PC-3 (cell line): ENCODE results near the gene S100B. TPM values are rescaled to one million over a fixed set of nuclear protein-coding genes. Genes with fewer than 3 reads are reported as not detected.
A peak's percentile ranks its signal among the peaks of the same experiment; 100 is the strongest.

Experiments
- ATAC-seq: fragments of 200-7000 bp; cut with Tn5 transposase; 2 replicates; pipeline ENCODE4 v1.9.1; 2020; ENCODE audit warnings: mild to moderate bottlenecking, moderate library complexity
- BruUV-seq: library from RNA; stranded (reverse); fragments of 400-500 nt; replicated peaks from 2 replicates; lab custom pipeline; 2021; lab: Mats Ljungman, UMichigan
- CTCF ChIA-PET: fragments of 300-600 bp; sonication (Branson Sonifier 250); formaldehyde crosslinking; loops from one replicate; lab custom pipeline; 2022; ENCODE audit warnings: antibody characterized with exemption; lab: Charles Lee
- POLR2A ChIA-PET: fragments of 300-600 bp; sonication (Branson Sonifier 250); formaldehyde crosslinking; loops from one replicate; lab custom pipeline; 2022; ENCODE audit warnings: antibody characterized with exemption; ENCODE audit not compliant: unreplicated experiment; lab: Charles Lee
- DNase-seq: peaks from one replicate; pipeline ENCODE4 v3.0.0-alpha.2; 2015
- H2AFZ ChIP-seq: fragments of 300-600 bp; sonication (generic); 2 replicates; pipeline ENCODE4 v1.6.0; 2016; ENCODE audit warnings: antibody characterized with exemption, low read length
- H3F3A ChIP-seq: fragments of 300-600 bp; sonication (generic); one replicate; pipeline ENCODE4 v1.6.0; 2017; ENCODE audit warnings: antibody characterized with exemption, low read length, control low read depth, mild to moderate bottlenecking; ENCODE audit not compliant: unreplicated experiment
- H3K27ac ChIP-seq: fragments of 300-600 bp; sonication (generic); 2 replicates; pipeline ENCODE4 v1.5.1; 2016; ENCODE audit warnings: mild to moderate bottlenecking, low read length
- H3K27me3 ChIP-seq: fragments of 300-600 bp; sonication (generic); 2 replicates; pipeline ENCODE4 v1.6.1; 2016; ENCODE audit warnings: low read length, mixed read lengths
- H3K36me3 ChIP-seq: fragments of 300-600 bp; sonication (generic); 2 replicates; pipeline ENCODE4 v1.6.1; 2016; ENCODE audit warnings: low read depth, mixed run types, low read length, mixed read lengths
- H3K4me1 ChIP-seq: fragments of 300-600 bp; sonication (generic); 2 replicates; pipeline ENCODE4 v1.5.1; 2016; ENCODE audit warnings: low read length; ENCODE audit not compliant: insufficient read depth
- H3K4me2 ChIP-seq: fragments of 300-600 bp; sonication (generic); 2 replicates; pipeline ENCODE4 v1.6.0; 2016; ENCODE audit warnings: low read length
- H3K4me3 ChIP-seq: fragments of 300-600 bp; sonication (generic); 2 replicates; pipeline ENCODE4 v1.5.1; 2016; ENCODE audit warnings: mild to moderate bottlenecking, low read length, mixed read lengths
- H3K79me2 ChIP-seq: fragments of 300-600 bp; sonication (generic); 2 replicates; pipeline ENCODE4 v1.6.1; 2017; ENCODE audit warnings: low read length, mixed read lengths
- H3K9ac ChIP-seq: fragments of 300-600 bp; sonication (generic); 2 replicates; pipeline ENCODE4 v1.6.0; 2016; ENCODE audit warnings: mild to moderate bottlenecking, low read length
- H3K9me2 ChIP-seq: fragments of 300-600 bp; sonication (generic); replicated peaks from 2 replicates; pipeline ENCODE4 v1.6.1; 2016; ENCODE audit warnings: mixed run types, low read length, mixed read lengths
- H3K9me3 ChIP-seq: fragments of 300-600 bp; sonication (generic); 2 replicates; pipeline ENCODE4 v1.6.1; 2016; ENCODE audit warnings: low read length, mixed read lengths
- H4K20me1 ChIP-seq: fragments of 300-600 bp; sonication (generic); 2 replicates; pipeline ENCODE4 v1.6.1; 2016; ENCODE audit warnings: low read length, mixed read lengths
- EZH2 ChIP-seq: fragments of 300-600 bp; sonication (generic); IDR thresholded peaks from one replicate; pipeline ENCODE4 v1.6.1; 2017; ENCODE audit warnings: antibody characterized with exemption, mild to moderate bottlenecking, low read length; ENCODE audit not compliant: unreplicated experiment
- EZH2phosphoT487 ChIP-seq: fragments of 300-600 bp; sonication (generic); IDR thresholded peaks from 2 replicates; pipeline ENCODE4 v1.6.1; 2018; ENCODE audit warnings: mild to moderate bottlenecking, antibody characterized with exemption, low read length, borderline replicate concordance
- intact Hi-C: fragments of 100-400 bp; cut with micrococcal nuclease; formaldehyde crosslinking; loops from 2 replicates; pipeline ENCODE4 v1.9.0; 2023
- total RNA-seq: library from RNA; depleted of rRNA; stranded (reverse); fragments of >200 nt; gene quantifications from 2 replicates; pipeline ENCODE4 v1.2.3, GENCODE V29; 2014
- TF ChIP-seq, protein P1 (sequence below): fragments of 300-600 bp; sonication (generic); conservative IDR thresholded peaks from 2 replicates; pipeline ENCODE4 v1.5.1; 2017; ENCODE audit warnings: antibody characterized with exemption, low read depth, mild to moderate bottlenecking, low read length

Gene S100B
- total RNA-seq, 1 experiment from 2014 or later, result not detected

GRCh38 chr21:46639489-46640386 lies 34.9 kb upstream of the S100B start:
- intact Hi-C loops, result no loop called here
- CTCF ChIA-PET, result interaction anchor here (0.6 to 0.7 kb wide), 6 partner anchors 13 to 269 kb away, joined by 3 to 8 read pairs (median 4); no protein-coding TSS in a partner anchor
- peak overlapping the region; percentile 97 for H3K4me2 ChIP-seq
- peaks cover 22% of the 10 kb centered on the region for H3K36me3 ChIP-seq
- no peak overlapping the region for H3K4me3 ChIP-seq
- H3K27me3 ChIP-seq, result no peaks in the 10 kb centered on the region
- H2AFZ ChIP-seq, result no peak overlapping the region
- peaks cover 54% of the 10 kb centered on the region for H3K79me2 ChIP-seq
- no TSS peak for BruUV-seq
- H3K9me2 ChIP-seq, result no peaks in the 10 kb centered on the region
- no peaks in the 10 kb centered on the region for H3K9me3 ChIP-seq
- TF ChIP-seq, protein P1, sequence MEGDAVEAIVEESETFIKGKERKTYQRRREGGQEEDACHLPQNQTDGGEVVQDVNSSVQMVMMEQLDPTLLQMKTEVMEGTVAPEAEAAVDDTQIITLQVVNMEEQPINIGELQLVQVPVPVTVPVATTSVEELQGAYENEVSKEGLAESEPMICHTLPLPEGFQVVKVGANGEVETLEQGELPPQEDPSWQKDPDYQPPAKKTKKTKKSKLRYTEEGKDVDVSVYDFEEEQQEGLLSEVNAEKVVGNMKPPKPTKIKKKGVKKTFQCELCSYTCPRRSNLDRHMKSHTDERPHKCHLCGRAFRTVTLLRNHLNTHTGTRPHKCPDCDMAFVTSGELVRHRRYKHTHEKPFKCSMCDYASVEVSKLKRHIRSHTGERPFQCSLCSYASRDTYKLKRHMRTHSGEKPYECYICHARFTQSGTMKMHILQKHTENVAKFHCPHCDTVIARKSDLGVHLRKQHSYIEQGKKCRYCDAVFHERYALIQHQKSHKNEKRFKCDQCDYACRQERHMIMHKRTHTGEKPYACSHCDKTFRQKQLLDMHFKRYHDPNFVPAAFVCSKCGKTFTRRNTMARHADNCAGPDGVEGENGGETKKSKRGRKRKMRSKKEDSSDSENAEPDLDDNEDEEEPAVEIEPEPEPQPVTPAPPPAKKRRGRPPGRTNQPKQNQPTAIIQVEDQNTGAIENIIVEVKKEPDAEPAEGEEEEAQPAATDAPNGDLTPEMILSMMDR, result peak; percentile 81
- no peak for TF ChIP-seq EZH2phosphoT487
- ATAC-seq (no peak), DNase-seq (peak; percentile 58)
- H3K27ac ChIP-seq, result no peak overlapping the region
- H3F3A ChIP-seq, result no peaks in the 10 kb centered on the region
- H4K20me1 ChIP-seq, result peaks cover 17% of the 10 kb centered on the region
- peaks cover 37% of the 10 kb centered on the region for H3K4me1 ChIP-seq
- no peak overlapping the region for H3K9ac ChIP-seq
- POLR2A ChIA-PET, result interaction anchor here (0.6 to 0.7 kb wide), 2 partner anchors 193 to 203 kb away, joined by 5 to 10 read pairs; no protein-coding TSS in a partner anchor

DNA sequence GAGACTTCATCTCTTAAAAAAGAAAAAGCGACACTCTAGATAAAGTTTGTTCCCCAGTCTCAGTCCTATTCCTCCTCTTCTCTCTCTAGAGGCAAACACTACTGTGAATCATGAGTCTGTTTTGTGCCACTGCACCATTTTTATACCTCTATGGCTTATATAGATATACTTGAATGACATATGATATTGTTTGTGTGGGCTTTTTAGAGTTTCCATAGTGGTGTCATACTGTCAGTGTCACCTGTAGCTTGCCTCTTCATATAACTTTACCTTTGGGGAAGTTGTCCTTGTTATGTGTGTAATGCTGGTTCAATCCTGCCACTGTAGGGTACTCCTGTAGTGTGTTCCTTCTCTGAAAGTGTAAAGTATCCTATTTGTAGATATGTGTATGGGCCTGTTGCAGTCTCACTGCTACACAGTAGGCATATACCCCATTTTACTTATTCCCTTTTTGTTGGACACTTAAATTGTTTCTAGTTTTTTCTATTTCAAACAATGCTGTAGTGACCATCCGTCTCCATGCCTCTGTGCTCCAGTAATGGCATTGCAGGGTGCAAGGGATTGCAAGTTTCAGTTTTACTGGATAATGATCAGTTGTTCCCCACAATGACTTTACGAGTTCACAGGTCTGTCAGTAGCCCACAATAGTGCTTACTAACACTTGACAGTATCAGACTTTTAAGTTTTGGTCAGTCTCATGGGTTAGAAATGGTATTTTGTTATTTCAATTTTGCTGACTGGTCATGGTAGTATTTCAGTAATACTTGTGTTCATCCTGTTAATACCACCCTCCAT lies 33.3 kb upstream of the S100B start:
- no peaks in the 10 kb centered on the region for H3K27me3 ChIP-seq
- H3K9ac ChIP-seq, result no peak overlapping the region
- no peaks in the 10 kb centered on the region for H3K9me2 ChIP-seq
- peaks cover 54% of the 10 kb centered on the region for H3K79me2 ChIP-seq
- H3K27ac ChIP-seq, result no peak overlapping the region
- intact Hi-C loops, result no loop called here
- no peak for TF ChIP-seq EZH2phosphoT487
- TF ChIP-seq, protein P1, result no peak
- TF ChIP-seq EZH2, result no peak
- ChIA-PET CTCF (no interaction called here), POLR2A (no interaction called here)
- peaks cover 17% of the 10 kb centered on the region for H4K20me1 ChIP-seq
- no peak overlapping the region for H2AFZ ChIP-seq
- H3K4me3 ChIP-seq, result peak overlapping the region; percentile 31
- ATAC-seq, result no peak
- H3K36me3 ChIP-seq, result peaks cover 7% of the 10 kb centered on the region; the same call in 1 of the 2 replicates
- H3K9me3 ChIP-seq, result no peaks in the 10 kb centered on the region
- peaks cover 50% of the 10 kb centered on the region for H3K4me1 ChIP-seq
- peak; percentile 12 for DNase-seq
- H3F3A ChIP-seq, result no peaks in the 10 kb centered on the region
- BruUV-seq, result no TSS peak
- peak overlapping the region; percentile 97 for H3K4me2 ChIP-seq
